OCI-LY1 (cell line): ENCODE results near the gene HELZ2.
A peak's percentile ranks its signal among the peaks of the same experiment; 100 is the strongest.

Experiments
- H2AFZ ChIP-seq: fragments of 200-600 bp; sonication (generic), shearing (Covaris generic); 2 replicates; pipeline ENCODE4 v1.6.0; 2014; ENCODE audit warnings: antibody characterized with exemption, mild to moderate bottlenecking, low read length
- H3F3A ChIP-seq: fragments of 200-600 bp; sonication (generic), shearing (Covaris generic); 2 replicates; pipeline ENCODE4 v1.6.0; 2014; ENCODE audit warnings: mild to moderate bottlenecking, antibody characterized with exemption, low read length, moderate library complexity; ENCODE audit not compliant: insufficient read depth
- H3K27ac ChIP-seq: fragments of 200-600 bp; sonication (generic); 2 replicates; pipeline ENCODE4 v1.5.1; 2014; ENCODE audit warnings: low read length, mixed run types, mild to moderate bottlenecking, low read depth; ENCODE audit not compliant: poor library complexity, severe bottlenecking
- H3K27me3 ChIP-seq: fragments of 200-600 bp; sonication (generic); 2 replicates; pipeline ENCODE4 v1.6.0; 2014; ENCODE audit warnings: antibody characterized with exemption, mild to moderate bottlenecking, low read length, moderate library complexity; ENCODE audit not compliant: insufficient read depth
- H3K36me3 ChIP-seq: fragments of 200-600 bp; sonication (generic); 2 replicates; pipeline ENCODE4 v1.6.1; 2014; ENCODE audit warnings: mild to moderate bottlenecking, antibody characterized with exemption, low read length, moderate library complexity, mixed read lengths; ENCODE audit not compliant: insufficient read depth
- H3K4me1 ChIP-seq: fragments of 200-600 bp; sonication (generic); 2 replicates; pipeline ENCODE4 v1.5.1; 2014; ENCODE audit warnings: mild to moderate bottlenecking, low read length, moderate library complexity; ENCODE audit not compliant: insufficient read depth, severe bottlenecking
- H3K4me2 ChIP-seq: fragments of 200-600 bp; sonication (generic), shearing (Covaris generic); 2 replicates; pipeline ENCODE4 v1.6.1; 2014; ENCODE audit warnings: low read length
- H3K4me3 ChIP-seq: fragments of 200-600 bp; sonication (generic); 2 replicates; pipeline ENCODE4 v1.5.1; 2014; ENCODE audit warnings: low read length, low read depth, mild to moderate bottlenecking, mixed read lengths; ENCODE audit not compliant: poor library complexity, severe bottlenecking
- H3K79me2 ChIP-seq: fragments of 200-600 bp; shearing (Covaris generic); 2 replicates; pipeline ENCODE4 v1.6.1; 2016; ENCODE audit warnings: mixed run types, low read length, mixed read lengths; ENCODE audit not compliant: insufficient read depth
- H3K9ac ChIP-seq: fragments of 200-600 bp; sonication (generic), shearing (Covaris generic); 2 replicates; pipeline ENCODE4 v1.6.1; 2014; ENCODE audit warnings: mild to moderate bottlenecking, low read length, mixed read lengths
- H3K9me2 ChIP-seq: fragments of 200-600 bp; sonication (generic), shearing (Covaris generic); 2 replicates; pipeline ENCODE4 v1.6.1; 2014; ENCODE audit warnings: low read depth, mild to moderate bottlenecking, low read length, mixed read lengths
- H3K9me3 ChIP-seq: fragments of 200-600 bp; shearing (Covaris generic); 2 replicates; pipeline ENCODE4 v1.6.1; 2014; ENCODE audit warnings: low read length, mixed read lengths
- H4K20me1 ChIP-seq: fragments of 200-600 bp; sonication (generic), shearing (Covaris generic); 2 replicates; pipeline ENCODE4 v1.6.0; 2016; ENCODE audit warnings: mild to moderate bottlenecking, low read length; ENCODE audit not compliant: insufficient read depth
- CTCF ChIP-seq: fragments of 200-600 bp; sonication (generic), shearing (Covaris generic); IDR thresholded peaks from 2 replicates; pipeline ENCODE4 v1.5.1; 2017; ENCODE audit warnings: mild to moderate bottlenecking, antibody characterized with exemption, low read length, moderate library complexity, mixed read lengths
- EZH2 ChIP-seq: fragments of 200-600 bp; sonication (generic), shearing (Covaris generic); IDR thresholded peaks from 2 replicates; pipeline ENCODE4 v1.8.0; 2017; ENCODE audit warnings: borderline replicate concordance, mixed run types, mild to moderate bottlenecking, antibody characterized with exemption, low read length, moderate library complexity, mixed read lengths

The HELZ2 gene

GRCh38 chr20:63579017-63579694 lies 5.1 kb upstream of the HELZ2 start:
- Histone ChIP-seq H3K9ac (no peak overlapping the region), H4K20me1 (no peaks in the 10 kb centered on the region), H3K79me2 (no peaks in the 10 kb centered on the region), H3K27me3 (peaks cover 10% of the 10 kb centered on the region; the same call in 1 of the 2 replicates), H3K9me3 (no peaks in the 10 kb centered on the region), H3K27ac (no peak overlapping the region), H3K4me1 (peaks cover 4% of the 10 kb centered on the region), H3K36me3 (no peaks in the 10 kb centered on the region), H3K9me2 (no peaks in the 10 kb centered on the region), H3K4me3 (no peak overlapping the region), H2AFZ (no peak overlapping the region), H3K4me2 (no peak overlapping the region), H3F3A (no peaks in the 10 kb centered on the region)
- no peak for TF ChIP-seq EZH2
- no peak for TF ChIP-seq CTCF

- no peak for TF ChIP-seq EZH2
- peak; percentile 48 for TF ChIP-seq CTCF
- H3K9ac ChIP-seq, result no peak overlapping the region
- H3K4me1 ChIP-seq, result peaks cover 7% of the 10 kb centered on the region
- no peaks in the 10 kb centered on the region for H3K9me2 ChIP-seq
- H3F3A ChIP-seq, result no peaks in the 10 kb centered on the region
- H3K36me3 ChIP-seq, result no peaks in the 10 kb centered on the region
- H4K20me1 ChIP-seq, result no peaks in the 10 kb centered on the region
- H2AFZ ChIP-seq, result no peak overlapping the region
- no peaks in the 10 kb centered on the region for H3K9me3 ChIP-seq
- no peak overlapping the region for H3K4me3 ChIP-seq
- H3K4me2 ChIP-seq, result no peak overlapping the region
- no peaks in the 10 kb centered on the region for H3K79me2 ChIP-seq
- no peak overlapping the region for H3K27ac ChIP-seq
- H3K27me3 ChIP-seq, result peaks cover 10% of the 10 kb centered on the region; the same call in 1 of the 2 replicates
Measured at GRCh38 chr20:63578224-63579016, 4.4 kb upstream of the HELZ2 start.

- Histone ChIP-seq H3K27me3 (peaks cover 10% of the 10 kb centered on the region), H3K27ac (no peak overlapping the region), H3K9ac (no peak overlapping the region), H3K4me2 (no peak overlapping the region), H3K9me3 (no peaks in the 10 kb centered on the region), H4K20me1 (no peaks in the 10 kb centered on the region), H3F3A (no peaks in the 10 kb centered on the region), H3K4me1 (peaks cover 11% of the 10 kb centered on the region), H3K36me3 (no peaks in the 10 kb centered on the region), H2AFZ (no peak overlapping the region), H3K4me3 (no peak overlapping the region), H3K79me2 (no peaks in the 10 kb centered on the region), H3K9me2 (no peaks in the 10 kb centered on the region)
- no peak for TF ChIP-seq EZH2
- TF ChIP-seq CTCF, result no peak
Measured at GRCh38 chr20:63577317-63577894, 3.4 kb upstream of the HELZ2 start.
